ENCODE results near the gene TEKTIP1. TPM values are rescaled to one million over a fixed set of nuclear protein-coding genes. Genes with fewer than 3 reads are reported as not detected.

Gene TEKTIP1
- total and polyA plus RNA-seq, 9 of the 15 experiments (the other 6 are each of a cell fraction or from before 2014, with no cell fraction given): 0.66 TPM; not detected in 8

- TF ChIP-seq ZBTB40 (IDR thresholded peaks at IDR 0.05) (peak; percentile 68; the same call in 1 of the 2 replicates), ZBTB40 (CRISPR knock-in tag; IDR thresholded peaks at IDR 0.05) (no peak), ZBTB26 (CRISPR knock-in tag; IDR thresholded peaks at IDR 0.05) (no peak), NR1H2 (CRISPR knock-in tag; IDR thresholded peaks at IDR 0.05) (no peak), RHOXF2B (CRISPR knock-in tag; conservative IDR thresholded peaks at IDR 0.05) (no peak; the same call in 1 of the 2 replicates), BRCA1 (IDR thresholded peaks at IDR 0.05) (no peak), BRCA1 (CRISPR knock-in tag; IDR thresholded peaks at IDR 0.05) (no peak), HNRNPUL1 (IDR thresholded peaks at IDR 0.05; ENCODE audit: low read length) (no peak), RUNX1 (IDR thresholded peaks at IDR 0.05; ENCODE audit: low read depth) (peak; percentile 58; the same call in 1 of the 2 replicates), SIN3A (IDR thresholded peaks at IDR 0.05; ENCODE audit: borderline replicate concordance in 2 of 2, control insufficient read depth in 1 of 2, low read depth in 2 of 2, low read length in 2 of 2) (peak; percentile 34 to 95; a peak in 2 of 4 replicates), HSF4 (CRISPR knock-in tag; IDR thresholded peaks at IDR 0.05; ENCODE audit: borderline replicate concordance) (no peak), ZNF253 (CRISPR knock-in tag; conservative IDR thresholded peaks at IDR 0.05) (no peak), ZNF408 (CRISPR knock-in tag; IDR thresholded peaks at IDR 0.05; ENCODE audit: low read depth) (no peak), TEAD2 (tag; IDR thresholded peaks at IDR 0.05) (no peak), ASH1L (IDR thresholded peaks at IDR 0.05; ENCODE audit: borderline replicate concordance, low read depth, partially characterized antibody) (peak; percentile 89), ZNF12 (CRISPR knock-in tag; IDR thresholded peaks at IDR 0.05) (no peak), ZNF121 (CRISPR knock-in tag; conservative IDR thresholded peaks at IDR 0.05) (no peak), RB1 (IDR thresholded peaks at IDR 0.05; ENCODE audit: low read depth) (peak; percentile 91), LCOR (CRISPR knock-in tag; IDR thresholded peaks at IDR 0.05) (peak; percentile 67; the same call in 1 of the 2 replicates)
These were observed 38.4 kb upstream of the TEKTIP1 start, which contains the start of gene DOHH (continued) for GRCh38 chr19:3500429-3501101.

Measured in K562 (cell line).